Inferior parietal cortex (tissue), 1 donor: Measurements from ENCODE around the gene EGFL7.
"Not testable (repeated sequence)": the region's sequence is repeated elsewhere in the genome, so short reads cannot be mapped to it uniquely, and the experiment has no call there.

ENCODE experiments used
- DNase-seq: peaks from one replicate; pipeline ENCODE4 v3.0.0-alpha.2; 2016; ENCODE audit errors: extremely low spot score

The EGFL7 gene

GRCh38 chr9:136624184-136624951 is 38.3 kb upstream of the EGFL7 start:
- no peak for DNase-seq

GRCh38 chr9:136625101-136626065 is 37.3 kb upstream of the EGFL7 start:
- DNase-seq: peak; percentile 40

GRCh38 chr9:136626066-136626725 is 36.5 kb upstream of the EGFL7 start:
- no peak for DNase-seq

- no peak for DNase-seq
Measured at GRCh38 chr9:136626740-136627642, 35.7 kb upstream of the EGFL7 start.

- DNase-seq: no peak
Measured at GRCh38 chr9:136627703-136628102, 35.0 kb upstream of the EGFL7 start.

GRCh38 chr9:136628268-136628667 is 34.4 kb upstream of the EGFL7 start:
- DNase-seq: no peak

GRCh38 chr9:136629001-136629878 is 33.5 kb upstream of the EGFL7 start:
- no peak for DNase-seq

GRCh38 chr9:136629879-136630661 is 32.6 kb upstream of the EGFL7 start:
- no peak for DNase-seq

- no peak for DNase-seq
Measured at GRCh38 chr9:136630662-136630992, 32.1 kb upstream of the EGFL7 start.

GRCh38 chr9:136631038-136632000 is 31.4 kb upstream of the EGFL7 start:
- peak; percentile 76 for DNase-seq

GRCh38 chr9:136632072-136632471 is 30.6 kb upstream of the EGFL7 start:
- DNase-seq: not testable (repeated sequence)

- not testable (repeated sequence) for DNase-seq
Measured at GRCh38 chr9:136632491-136633106, 30.1 kb upstream of the EGFL7 start.

- no peak for DNase-seq
Measured at GRCh38 chr9:136634904-136635303, 27.8 kb upstream of the EGFL7 start.

- no peak for DNase-seq
Measured at GRCh38 chr9:136640171-136641111, 22.3 kb upstream of the EGFL7 start.

GRCh38 chr9:136642439-136642921 is 20.2 kb upstream of the EGFL7 start:
- DNase-seq: no peak

GRCh38 chr9:136643596-136644342 is 18.9 kb upstream of the EGFL7 start:
- DNase-seq: no peak
